ENCODE results near the gene PLOD1.
"Not testable (repeated sequence)": the region's sequence is repeated elsewhere in the genome, so short reads cannot be mapped to it uniquely, and the experiment has no call there.

PLOD1 gene

DNA sequence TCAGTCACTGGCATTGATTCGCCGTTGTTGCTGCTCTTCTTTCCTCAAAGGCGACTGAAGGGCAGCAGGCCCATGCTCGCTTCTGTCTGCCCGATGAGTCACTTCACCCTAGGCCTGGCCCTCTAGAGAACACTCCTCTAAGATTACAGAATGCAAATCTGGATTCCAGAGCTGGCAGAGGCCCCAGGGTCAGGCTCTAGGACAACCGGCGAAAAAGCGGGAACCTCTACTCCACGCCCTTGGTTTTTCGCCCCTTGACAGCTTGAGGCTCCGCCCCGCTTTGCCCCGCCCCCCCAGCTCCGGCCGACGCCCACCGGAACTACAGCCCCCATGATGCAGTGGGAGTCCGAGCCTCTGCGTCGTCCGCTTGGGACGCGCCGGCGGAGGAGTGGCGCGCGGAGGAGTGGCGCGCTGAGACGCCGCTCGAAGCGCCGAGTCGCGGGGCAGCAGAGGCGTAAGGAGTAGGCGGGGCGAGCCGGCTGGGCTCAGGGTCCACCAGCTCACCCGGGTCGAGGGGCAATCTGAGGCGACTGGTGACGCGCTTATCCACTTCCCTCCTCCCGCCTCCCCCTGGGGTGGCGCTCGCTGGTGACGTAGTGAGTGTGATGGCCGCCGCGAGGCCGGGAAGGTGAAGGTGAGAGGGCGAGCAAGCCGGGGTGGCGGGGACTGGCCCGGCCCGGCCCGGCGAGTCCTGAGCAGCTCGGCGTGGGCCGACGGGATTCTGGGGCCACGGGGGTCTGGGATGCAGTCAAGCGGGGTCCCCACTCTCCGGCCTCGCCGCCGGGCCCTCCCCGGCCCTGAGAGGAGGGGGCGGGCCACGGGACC lies 45.5 kb downstream of the PLOD1 start, which contains the start of gene MFN2:
Gene MFN2 (plus strand): TSS at position 594 of the 825 bp plus-strand sequence. CDS start 8,725 bp downstream, outside the sequence.
- DNase-seq, result peak; percentile 98

DNA sequence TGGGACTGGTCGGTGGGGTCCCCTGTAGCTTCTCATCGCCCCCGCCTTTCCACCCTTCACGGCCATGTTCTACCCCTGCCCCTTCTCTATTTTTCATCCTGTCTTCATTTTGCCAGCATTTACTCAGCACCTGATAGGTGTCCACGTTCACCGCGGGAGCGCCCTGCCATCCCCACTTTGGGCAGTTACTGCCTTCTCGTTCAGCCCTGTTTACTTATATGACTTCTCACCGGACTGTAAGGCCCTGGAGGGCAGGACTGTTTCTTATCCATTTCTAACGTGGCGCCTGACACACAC lies 46.1 kb downstream of the PLOD1 start:
- no peak for DNase-seq

DNA sequence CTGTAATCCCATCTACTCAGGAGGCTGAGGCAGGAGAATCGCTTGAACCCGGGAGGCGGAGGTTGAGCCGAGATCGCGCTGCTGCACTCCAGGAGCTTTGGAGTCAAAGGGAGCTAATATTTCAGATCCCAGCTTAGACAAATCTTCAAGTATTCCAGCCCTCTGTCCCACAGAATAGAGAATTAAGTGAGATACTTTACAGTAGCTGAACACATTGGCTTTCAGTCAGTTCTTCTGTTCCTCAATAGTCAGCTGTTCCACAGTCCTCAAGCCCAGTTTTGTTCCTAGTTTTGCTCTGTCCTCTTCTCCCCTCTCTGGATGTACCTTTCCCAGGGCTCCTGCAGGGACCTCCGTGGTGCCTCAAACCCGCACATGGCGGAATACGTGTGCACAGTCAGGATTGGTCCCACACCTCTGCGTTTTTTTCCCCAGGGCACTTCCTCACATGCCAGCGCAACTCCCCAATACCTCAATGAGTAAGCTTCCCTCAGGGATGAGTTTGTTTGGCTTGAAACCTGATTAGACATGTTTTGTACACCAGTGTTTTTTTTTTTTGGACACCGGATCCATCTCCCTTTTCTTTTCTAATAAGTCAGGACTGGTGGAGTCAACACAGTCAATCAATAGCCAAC lies 47.0 kb downstream of the PLOD1 start:
- DNase-seq, result no peak

DNA sequence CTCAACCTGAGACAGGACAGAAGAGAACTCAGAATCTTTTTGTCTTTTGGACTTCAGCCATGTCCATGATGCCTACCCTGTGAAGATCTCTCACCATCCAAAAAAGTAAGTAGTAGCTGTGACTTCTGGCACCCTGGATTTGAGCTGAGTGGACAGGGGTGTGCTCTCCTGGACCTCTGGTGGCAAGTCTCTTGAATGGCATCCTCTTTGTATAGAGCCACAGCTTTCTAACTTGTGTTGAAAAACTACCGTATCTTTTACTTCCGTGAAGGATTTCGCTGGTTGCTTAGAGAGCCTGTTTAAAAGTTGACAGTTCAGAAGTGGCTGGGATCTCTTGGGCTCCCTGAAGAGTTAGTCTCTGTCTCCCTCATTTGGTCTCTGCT lies 47.5 kb downstream of the PLOD1 start:
- DNase-seq, result no peak

DNA sequence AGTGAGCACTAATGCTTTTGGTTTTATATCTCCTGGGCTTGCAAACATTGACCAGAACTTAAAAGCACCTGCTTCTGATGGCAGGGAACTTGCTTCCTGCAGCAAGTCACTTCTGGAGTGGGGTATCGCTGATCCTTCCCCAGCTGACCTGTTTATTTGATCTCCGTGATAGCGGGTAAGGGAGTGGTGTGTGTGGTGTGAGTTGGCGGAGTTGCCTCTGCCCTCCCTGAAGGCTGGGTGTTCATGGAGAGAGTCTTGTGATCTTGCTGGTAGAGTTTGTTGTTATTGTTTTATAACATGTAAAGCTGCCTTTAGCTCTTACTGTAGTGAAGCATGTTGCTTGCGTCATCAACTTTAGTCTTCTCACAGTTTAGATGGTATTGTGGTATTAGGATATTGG lies 49.6 kb downstream of the PLOD1 start:
- DNase-seq, result no peak

DNA sequence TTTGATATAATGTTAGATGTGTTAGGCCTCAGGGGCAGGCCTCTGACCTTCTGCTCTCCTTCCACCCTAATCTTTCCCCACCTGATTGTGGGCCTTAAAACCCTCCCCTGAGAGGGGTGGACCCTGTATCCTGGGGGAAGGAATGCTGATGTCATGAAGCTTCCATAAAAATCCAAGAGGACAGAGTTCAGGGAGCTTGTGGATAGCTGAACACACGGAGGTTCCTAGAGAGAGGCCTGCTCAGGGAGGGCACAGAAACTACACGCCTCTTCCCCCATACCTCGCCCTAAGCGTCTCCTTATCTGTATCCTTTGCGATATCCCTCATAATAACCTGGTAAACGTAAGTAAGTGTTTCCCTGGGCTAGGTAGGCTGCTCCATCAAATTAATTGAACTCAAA lies 50.1 kb downstream of the PLOD1 start:
- no peak for DNase-seq

DNA sequence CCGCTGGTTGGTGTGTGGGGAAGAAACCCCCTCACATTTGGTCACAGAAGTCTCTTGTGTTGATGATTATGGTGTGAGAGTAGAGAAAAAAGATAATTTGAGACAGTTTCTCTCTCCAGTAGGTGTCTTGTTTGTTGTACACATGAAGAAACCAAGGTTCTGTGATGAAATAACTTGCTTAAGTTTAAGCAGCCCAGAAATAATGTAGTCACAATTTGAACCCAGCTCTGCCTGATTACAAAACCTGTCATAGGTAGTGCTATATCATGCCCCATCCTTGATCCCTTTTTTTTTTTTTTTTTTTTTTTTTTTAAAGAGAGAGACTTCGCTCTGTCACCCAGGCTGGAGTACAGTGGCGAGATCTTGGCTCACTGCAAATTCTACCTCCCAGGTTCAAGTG lies 50.7 kb downstream of the PLOD1 start:
- no peak for DNase-seq

DNA sequence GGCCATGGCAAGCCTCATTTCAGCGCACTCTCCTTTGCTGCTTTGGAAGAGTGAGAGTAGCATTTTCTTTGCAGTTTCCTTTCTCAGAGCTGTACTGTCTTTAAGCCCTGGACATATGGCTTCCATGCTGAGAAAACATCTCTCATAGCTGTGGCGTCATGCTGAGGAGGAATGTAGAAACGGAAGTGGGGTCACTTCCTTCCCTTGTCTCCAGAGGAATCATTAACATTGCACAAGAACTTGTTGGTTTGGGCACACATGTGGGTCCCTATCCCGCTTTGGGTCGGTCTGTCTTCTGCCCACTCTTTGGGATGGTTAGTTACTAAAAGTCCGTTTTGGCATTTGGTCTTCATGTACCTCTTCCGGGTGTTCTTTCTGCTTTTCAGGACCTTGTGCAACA lies 51.3 kb downstream of the PLOD1 start:
- DNase-seq, result no peak

DNA sequence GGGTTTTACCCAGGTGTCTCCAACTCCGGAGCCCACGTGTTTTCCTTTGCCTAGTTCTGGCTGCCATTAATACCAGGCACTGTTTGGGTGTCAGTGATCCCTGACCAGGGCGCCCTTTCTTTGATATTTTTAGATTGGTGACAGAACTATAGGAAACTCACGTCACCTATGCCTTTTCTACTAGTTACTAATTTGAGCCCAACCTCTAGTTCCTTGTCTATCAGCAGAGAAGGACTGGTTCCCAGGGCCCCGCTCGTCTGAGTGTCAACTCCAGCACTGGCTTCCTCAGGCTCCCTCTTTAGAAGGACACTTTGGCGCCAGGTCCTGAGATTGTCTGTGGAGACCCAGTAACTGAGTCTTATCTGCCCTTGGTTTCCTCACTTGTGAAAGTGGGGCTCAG lies 55.2 kb downstream of the PLOD1 start:
- DNase-seq, result no peak

DNA sequence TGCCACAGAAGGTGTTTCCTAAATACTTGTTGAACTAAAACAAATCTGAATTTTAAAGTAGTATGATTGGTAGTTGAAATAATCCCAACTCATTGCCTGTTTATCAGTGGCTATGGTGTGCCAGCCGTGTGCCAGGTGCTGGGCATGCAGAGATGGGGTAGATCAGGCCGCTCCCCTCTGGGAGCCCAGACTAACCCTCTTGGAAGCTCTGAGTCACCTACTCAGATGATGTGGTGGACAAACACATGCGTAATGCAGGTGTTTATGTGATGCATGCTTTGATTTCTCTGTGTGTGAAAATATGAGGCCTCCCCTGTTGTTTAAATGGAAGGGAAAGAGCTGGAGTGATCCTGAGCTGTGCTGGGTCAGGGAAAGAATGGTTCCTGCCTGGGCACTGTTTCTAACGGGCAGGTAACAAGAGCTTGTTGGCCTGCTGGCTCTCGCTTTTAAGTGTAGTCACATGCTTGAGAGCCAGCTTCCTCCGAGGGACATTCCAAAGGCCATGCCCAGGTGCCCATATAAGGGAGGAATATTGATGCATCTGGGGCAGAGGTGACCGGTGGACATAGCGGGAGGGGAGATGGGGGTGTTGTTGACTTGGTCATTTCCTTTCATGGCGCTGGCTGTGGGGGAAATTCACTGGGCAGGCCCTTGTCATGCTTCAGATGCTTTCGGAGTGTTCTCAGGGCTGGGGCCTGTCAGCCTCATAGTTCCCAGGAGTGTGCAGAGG lies 56.0 kb downstream of the PLOD1 start:
- DNase-seq, result no peak

DNA sequence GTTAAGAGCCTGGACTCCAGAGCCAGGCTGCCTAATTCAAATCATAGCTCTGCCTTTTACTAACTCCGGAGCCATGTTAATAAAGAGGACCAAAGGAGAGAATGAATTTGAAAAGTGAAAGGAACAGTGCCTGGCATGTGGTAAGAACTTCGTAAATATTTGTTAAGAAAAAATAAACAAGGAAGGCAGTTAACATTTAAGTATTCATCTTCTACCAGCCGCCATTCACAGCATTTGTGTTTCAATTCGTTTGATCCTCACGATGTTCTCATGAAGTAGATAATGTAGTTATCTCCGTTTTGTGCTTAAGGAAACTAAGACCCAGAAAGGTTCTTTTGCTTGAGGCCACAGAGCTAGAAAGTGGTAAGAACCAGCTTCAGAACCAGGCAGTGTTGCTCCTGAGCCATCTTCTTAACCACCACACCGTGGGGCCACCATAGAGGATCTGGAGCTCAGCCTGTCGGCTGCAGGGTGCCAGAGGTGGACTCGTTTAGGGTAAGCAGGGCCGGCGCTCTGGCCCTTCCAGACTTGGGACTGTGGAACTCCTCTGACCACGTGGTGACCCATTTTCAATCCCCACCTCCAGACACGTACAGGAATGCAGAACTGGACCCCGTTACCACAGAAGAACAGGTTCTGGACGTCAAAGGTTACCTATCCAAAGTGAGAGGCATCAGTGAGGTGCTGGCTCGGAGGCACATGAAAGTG lies 57.6 kb downstream of the PLOD1 start:
- no peak for DNase-seq

DNA sequence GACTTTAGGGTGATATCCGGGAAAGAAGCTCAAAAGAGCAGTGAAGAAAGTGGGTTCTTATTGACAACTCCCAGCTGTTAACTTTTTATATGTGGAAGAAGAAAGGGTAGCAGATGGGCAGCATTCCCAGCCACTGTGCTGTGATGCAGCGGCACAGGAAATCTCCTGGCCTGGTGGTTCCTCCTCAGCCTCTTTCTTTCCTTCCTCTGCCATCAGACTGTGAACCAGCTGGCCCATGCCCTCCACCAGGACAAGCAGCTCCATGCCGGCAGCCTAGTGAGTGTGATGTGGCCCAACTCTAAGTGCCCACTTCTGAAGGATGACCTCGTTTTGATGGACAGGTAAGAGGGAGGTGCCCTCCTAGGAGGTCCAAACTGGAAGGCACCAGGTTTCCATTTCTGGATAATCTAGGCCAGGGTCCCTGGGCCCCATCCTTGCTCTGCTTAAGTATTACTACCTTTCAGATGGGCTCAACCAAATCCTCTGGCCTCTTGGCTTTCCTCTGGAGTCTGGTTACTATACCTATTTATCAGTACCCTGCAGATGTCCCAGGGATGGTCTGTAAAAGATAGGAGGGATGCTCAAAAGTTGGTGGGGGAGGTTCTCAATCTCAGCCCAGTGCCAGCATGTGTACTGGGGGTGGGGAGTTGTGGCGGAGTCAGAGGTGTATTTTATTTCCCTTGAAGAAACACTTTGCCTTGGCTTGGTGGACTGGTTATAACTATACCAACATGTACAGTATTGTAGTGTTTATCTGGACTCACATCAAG lies 62.7 kb downstream of the PLOD1 start:
- no peak for DNase-seq

DNA sequence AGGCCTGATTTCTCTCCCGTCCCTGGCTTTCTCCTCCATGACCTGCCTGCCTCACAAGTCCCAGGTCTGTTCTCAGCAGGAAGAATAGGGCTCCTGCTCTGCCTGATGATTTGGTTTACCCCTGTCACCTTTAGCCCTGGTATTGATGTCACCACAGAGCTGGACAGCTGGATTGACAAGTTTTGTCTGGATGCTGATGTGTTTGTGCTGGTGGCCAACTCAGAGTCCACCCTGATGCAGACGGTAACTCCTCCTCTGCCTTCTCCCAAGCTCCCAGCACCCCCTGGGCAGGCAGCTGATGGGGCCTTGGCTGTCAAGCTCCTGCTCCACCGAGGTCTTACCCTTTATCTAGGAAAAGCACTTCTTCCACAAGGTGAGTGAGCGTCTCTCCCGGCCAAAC lies 64.1 kb downstream of the PLOD1 start:
- no peak for DNase-seq

DNA sequence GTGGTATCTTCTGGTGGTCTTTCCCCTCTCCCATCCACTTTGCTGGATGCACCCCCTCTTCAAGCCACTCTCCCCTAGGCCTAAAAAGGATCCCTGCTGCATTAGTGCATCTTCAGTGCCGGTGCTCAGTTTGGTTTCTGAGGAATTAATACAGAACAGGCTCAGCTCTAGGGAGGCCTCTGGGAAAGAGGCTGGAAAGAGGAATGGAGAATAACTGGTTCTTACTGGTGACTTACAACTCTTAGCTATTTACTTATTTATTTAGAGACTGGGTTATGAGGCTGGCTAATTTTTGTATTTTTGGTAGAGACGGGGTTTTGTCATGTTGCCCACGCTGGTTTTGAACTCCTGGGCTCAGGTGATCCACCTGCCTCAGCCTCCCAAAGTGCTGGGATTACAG lies 64.7 kb downstream of the PLOD1 start:
- no peak for DNase-seq

DNA sequence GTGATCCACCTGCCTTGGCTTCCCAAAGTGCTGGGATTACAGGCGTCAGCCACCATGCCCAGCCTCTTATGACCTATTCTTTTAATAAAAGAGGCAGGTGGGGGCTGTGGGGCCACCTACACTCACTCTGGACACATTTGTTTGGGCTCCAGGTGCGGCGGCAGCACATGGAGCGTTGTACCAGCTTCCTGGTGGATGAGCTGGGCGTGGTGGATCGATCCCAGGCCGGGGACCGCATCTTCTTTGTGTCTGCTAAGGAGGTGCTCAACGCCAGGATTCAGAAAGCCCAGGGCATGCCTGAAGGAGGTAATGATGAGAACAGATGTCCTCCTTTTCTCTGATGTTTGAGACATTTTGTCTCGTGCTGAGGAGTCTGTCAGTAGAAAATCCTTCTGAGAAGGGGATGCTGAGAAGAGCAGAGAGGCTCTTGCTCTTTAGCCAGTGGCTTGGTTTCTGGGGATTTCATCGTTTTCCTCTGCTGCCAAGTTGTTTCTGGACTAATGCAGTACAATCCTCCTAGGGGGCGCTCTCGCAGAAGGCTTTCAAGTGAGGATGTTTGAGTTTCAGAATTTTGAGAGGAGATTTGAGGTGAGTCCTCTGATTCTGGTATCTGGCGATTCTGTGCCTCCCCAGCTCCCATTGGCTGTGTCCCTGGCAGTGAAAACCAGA lies 66.9 kb downstream of the PLOD1 start:
- no peak for DNase-seq

DNA sequence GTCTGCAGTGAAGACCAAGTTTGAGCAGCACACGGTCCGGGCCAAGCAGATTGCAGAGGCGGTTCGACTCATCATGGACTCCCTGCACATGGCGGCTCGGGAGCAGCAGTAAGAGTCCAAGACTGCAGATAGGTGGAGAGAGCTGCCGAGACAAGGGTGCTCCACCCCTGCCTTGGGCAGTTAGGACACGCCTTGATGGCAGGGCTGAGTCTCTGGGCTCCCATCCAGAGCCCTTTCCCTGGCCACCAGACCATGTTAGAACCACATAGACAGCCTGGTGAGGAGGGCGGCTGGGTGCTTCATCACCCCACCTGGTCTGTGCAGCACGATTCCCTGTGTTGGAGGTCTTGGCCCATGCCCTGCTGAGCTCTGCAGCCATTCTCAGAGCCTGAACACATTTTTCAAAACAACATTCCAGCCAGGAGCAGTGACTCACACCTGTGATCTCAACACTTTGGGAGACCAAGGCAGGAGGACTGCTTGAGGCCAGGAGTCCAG lies 67.5 kb downstream of the PLOD1 start:
- DNase-seq, result no peak

DNA sequence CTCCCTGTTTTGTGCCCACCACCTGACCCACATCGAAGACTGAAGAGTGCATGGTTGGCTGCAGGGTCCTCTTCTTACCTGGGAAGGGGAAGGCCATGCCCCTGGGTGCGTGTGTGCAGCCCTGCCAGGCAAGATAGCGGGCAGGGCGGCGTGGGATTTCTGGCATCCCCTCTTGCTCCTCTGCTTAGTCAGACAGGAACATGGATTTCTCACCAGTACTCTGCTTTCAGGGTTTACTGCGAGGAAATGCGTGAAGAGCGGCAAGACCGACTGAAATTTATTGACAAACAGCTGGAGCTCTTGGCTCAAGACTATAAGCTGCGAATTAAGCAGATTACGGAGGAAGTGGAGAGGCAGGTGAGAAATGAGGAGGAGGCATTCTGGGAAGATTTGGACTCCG lies 69.2 kb downstream of the PLOD1 start:
- DNase-seq, result no peak

DNA sequence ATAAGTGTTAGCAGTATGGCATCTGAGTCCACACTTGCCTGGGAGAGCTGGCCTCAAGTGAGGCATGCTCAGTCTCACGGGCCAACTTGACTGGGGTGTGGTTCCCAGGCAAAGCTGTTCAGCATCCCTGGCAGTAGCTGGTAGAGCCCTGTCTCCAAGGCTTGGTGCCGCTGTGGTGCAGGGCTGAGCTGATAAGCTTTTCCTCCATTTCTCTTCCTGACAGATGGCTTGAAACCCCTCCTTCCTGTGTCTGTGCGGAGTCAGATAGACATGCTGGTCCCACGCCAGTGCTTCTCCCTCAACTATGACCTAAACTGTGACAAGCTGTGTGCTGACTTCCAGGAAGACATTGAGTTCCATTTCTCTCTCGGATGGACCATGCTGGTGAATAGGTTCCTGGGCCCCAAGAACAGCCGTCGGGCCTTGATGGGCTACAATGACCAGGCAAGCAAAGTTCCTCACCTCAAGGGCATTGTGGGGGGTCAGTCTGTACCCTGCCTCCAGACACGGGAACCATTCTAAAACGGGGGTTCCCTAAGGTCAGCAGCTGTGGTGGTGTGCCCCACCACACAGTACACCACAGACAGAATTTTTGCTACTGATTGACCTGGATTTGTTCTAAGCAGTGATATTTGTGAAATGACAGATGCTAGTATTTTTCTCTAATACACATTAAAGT lies 71.1 kb downstream of the PLOD1 start:
- no peak for DNase-seq

DNA sequence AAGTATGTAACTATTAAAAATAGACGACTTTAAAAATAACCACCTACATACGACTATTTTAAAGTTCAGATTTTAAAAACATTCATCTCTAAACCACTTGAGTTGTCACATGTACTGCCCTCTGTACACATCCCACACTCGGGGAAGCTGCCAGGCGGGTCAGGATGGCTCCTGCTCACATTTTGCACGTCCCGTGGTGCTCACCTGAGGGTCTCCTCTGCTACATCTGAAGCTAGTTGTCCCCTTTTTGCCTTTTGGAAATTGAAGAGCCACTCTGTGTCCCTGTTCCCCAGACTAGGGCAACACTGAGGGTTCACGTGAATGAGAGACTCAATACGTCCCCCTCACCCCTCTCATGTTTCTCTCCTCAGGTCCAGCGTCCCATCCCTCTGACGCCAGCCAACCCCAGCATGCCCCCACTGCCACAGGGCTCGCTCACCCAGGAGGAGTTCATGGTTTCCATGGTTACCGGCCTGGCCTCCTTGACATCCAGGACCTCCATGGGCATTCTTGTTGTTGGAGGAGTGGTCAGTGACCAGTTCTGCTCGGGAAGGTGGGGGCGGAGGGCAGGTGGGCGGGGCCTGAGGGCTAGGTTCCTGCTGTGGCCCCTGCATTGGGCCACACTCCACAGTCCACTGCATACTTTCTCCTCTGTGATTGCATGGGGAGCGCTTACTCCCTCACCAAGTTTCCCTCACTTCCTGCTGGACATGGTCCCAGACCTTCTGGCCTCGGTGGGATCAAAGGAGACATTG lies 71.8 kb downstream of the PLOD1 start:
- no peak for DNase-seq

DNA sequence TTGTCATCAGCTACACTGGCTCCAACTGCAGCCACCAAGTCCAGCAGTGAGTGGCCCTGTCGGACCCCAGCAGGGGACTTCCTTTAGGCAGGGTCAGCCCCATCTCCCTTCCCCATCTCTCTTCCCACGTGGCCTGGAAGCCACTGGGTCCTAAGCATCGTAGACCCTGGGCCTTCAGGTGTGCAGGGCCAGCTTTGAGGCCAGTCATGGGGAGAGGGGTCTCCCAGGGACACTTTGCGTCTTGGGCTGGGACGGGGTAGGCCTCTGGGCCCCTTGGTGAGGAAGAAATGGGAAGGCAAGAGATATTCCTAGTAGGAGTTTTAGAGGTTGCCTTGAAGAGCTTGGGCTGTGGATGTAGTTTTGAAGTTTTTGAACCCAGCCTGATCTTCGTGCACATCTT lies 72.7 kb downstream of the PLOD1 start:
- no peak for DNase-seq

DNA sequence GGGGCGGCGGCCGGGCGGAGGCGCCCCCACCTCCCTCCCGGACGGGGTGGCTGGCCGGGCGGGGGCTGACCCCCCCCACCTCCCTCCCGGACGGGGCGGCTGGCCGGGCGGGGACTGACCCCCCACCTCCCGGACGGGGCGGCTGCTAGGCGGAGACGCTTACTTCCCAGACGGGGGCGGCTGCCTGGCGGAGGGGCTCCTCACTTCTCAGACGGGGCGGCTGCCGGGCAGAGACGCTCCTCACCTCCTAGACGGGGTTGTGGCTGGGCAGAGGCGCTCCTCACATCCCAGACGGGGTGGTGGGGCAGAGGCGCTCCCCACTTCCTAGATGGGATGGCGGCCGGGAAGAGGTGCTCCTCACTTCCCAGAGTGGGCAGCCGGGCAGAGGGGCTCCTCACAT lies 73.8 kb downstream of the PLOD1 start:
- not testable (repeated sequence) for DNase-seq
